Gastroesophageal sphincter (tissue), 3 donors: ENCODE results near the gene SEMA3C.

ENCODE experiments used
- EP300 ChIP-seq: sonication (generic); formaldehyde crosslinking; IDR thresholded peaks from one replicate; pipeline ENCODE4 v1.6.1; 2017; ENCODE audit warnings: antibody characterized with exemption, mild to moderate bottlenecking
- POLR2A ChIP-seq, 2 donors: fragments of 450-650 bp; IDR thresholded peaks; one replicate each; pipeline ENCODE4 v1.6.1; 2017; ENCODE audit warnings: antibody characterized with exemption in 2 of 2, mild to moderate bottlenecking in 2 of 2, moderate library complexity in 1 of 2
- POLR2AphosphoS5 ChIP-seq: sonication (generic); formaldehyde crosslinking; IDR thresholded peaks from one replicate; pipeline ENCODE4 v1.6.1; 2017; ENCODE audit warnings: antibody characterized with exemption
- TF ChIP-seq, protein P1 (sequence below), 4 experiments: fragments of 200-600 bp in 2 of 4; fragments of 450-650 bp in 2 of 4; sonication (generic) in 1 of 4; IDR thresholded peaks; one replicate each; pipeline ENCODE4 v1.5.1; 2017 to 2019; ENCODE audit warnings: antibody characterized with exemption in 4 of 4, mild to moderate bottlenecking in 2 of 4, moderate library complexity in 2 of 4

DNA sequence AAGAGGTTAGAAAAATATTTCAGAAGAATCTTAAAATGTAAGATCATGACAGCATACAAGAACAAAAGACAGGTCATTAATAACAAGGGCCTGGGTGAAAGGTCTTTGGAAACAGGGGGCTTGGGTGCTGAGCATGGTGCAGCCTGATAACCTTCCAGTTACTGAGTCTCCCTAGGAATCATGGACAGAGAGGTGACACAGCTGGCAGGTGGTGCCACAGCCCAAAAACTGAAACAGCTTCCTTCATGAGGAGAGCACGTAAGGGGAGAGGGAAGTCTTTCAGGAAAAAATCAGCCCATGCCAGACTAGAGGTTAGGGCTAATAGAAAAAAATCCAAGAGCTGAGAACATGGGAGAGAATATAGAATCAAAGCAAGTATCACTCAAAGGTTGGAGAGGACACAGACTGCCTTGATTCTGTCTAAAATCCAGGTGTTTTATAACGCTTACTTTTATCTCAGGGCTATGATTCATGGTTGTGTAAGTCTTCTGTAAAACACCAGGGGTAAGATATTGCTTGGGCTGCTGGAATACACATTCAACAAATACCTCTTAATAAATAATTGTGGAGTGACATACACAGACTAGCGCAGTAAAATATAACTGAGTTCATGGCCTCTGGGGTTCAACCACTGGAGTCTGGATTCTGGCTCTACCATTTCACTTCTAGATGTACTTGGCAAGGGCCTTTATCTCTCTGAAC is 88.1 kb downstream of the SEMA3C start:
- TF ChIP-seq, protein P1, sequence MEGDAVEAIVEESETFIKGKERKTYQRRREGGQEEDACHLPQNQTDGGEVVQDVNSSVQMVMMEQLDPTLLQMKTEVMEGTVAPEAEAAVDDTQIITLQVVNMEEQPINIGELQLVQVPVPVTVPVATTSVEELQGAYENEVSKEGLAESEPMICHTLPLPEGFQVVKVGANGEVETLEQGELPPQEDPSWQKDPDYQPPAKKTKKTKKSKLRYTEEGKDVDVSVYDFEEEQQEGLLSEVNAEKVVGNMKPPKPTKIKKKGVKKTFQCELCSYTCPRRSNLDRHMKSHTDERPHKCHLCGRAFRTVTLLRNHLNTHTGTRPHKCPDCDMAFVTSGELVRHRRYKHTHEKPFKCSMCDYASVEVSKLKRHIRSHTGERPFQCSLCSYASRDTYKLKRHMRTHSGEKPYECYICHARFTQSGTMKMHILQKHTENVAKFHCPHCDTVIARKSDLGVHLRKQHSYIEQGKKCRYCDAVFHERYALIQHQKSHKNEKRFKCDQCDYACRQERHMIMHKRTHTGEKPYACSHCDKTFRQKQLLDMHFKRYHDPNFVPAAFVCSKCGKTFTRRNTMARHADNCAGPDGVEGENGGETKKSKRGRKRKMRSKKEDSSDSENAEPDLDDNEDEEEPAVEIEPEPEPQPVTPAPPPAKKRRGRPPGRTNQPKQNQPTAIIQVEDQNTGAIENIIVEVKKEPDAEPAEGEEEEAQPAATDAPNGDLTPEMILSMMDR (IDR thresholded peaks at IDR 0.05): no peak
- TF ChIP-seq POLR2A (IDR thresholded peaks at IDR 0.05) (no peak), POLR2AphosphoS5 (no peak), EP300 (no peak)
